HG03097 (cell line): ENCODE data around the gene MYL6B.
A peak's percentile ranks its signal among the peaks of the same experiment; 100 is the strongest.

Experiments used
- ATAC-seq: cut with Tn5 transposase; IDR thresholded peaks from one replicate; pipeline ENCODE4 v1.9.1; 2021; ENCODE audit not compliant: unreplicated experiment, low FRiP score

MYL6B gene

DNA sequence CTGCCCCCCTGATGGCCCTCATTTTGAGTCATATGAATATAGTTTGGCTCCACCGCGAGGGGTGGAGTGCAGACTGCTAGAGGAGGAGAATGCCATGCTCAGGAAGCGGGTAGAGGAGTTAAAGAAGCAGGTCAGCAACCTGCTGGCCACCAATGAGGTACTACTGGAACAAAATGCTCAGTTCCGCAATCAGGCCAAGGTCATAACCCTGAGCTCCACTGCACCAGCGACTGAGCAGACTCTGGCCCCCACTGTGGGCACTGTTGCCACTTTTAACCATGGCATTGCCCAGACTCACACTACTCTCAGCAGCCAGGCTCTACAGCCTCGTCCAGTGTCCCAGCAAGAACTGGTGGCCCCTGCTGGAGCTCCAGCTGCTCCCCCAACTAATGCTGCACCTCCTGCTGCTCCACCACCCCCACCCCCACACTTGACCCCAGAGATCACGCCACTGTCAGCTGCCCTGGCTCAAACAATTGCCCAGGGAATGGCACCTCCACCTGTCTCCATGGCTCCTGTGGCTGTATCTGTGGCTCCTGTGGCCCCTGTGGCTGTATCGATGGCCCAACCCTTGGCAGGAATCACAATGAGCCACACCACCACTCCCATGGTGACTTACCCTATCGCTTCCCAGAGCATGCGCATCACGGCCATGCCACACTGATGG lies 31.1 kb upstream of the MYL6B start:
- ATAC-seq = no peak

- ATAC-seq = no peak
Measured at GRCh38 chr12:56122637-56123036, 29.8 kb upstream of the MYL6B start.

DNA sequence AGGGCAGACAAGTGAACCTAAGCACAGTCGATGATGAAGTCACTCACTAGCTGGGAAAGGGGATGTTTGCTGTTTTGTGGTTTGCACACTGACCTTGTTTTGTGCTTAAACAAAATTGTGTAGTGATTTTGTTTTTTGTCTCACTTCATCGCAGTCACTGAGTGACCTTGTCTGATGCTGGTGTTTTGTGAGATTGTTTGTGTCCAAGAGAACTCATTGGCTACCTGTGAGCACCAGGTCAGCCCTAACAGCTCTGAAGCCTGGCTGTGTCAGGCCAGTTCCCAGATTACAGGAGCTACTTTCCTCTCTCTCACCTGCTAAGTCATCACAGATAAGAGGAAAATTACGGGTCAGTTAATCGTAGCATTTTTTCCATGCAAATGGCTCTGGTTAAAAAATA lies 28.3 kb upstream of the MYL6B start:
- no peak for ATAC-seq

GRCh38 chr12:56126732-56127239 lies 25.6 kb upstream of the MYL6B start:
- ATAC-seq = no peak

- ATAC-seq = no peak
Measured at GRCh38 chr12:56127485-56127887, 24.9 kb upstream of the MYL6B start.

DNA sequence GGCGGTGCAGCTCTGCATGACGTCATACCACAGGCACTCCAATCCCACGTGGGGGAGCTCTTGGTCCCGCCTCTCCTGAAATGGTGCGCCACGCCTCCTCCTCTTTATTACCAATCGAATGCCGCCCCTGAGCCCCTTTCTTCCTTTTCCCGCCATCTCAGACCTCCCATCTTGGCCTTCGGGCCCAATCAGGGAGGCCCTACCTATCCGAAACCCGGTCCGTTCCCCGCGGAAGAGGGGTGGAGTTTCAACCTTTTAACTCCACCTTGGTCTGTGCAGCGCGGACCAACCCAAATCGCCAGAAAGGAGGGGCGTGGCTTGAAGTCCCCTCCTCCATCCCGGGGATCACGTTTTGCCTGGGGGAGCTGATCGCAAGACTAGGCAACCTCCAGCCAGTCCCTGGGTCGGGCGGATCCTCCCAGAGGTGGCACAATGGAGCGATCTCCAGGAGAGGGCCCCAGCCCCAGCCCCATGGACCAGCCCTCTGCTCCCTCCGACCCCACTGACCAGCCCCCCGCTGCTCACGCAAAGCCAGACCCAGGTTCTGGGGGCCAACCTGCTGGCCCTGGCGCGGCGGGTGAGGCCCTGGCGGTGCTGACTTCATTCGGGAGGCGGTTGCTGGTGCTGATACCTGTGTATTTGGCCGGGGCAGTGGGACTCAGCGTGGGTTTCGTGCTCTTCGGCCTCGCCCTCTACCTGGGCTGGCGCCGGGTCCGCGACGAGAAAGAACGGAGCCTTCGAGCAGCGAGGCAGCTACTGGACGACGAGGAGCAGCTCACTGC lies 24.3 kb upstream of the MYL6B start, which contains the start of gene ESYT1:
ESYT1 (plus strand) TSS at position 380 of the 782 bp plus-strand sequence; CDS start at position 433, 53 bp downstream.
- peak; percentile 79 for ATAC-seq

- no peak for ATAC-seq
Measured at GRCh38 chr12:56128670-56129205, 23.6 kb upstream of the MYL6B start.

GRCh38 chr12:56129206-56129941 lies 23.0 kb upstream of the MYL6B start:
- ATAC-seq = no peak

- no peak for ATAC-seq
Measured at GRCh38 chr12:56129942-56130495, 22.4 kb upstream of the MYL6B start.

GRCh38 chr12:56130876-56131275 lies 21.5 kb upstream of the MYL6B start:
- ATAC-seq = no peak

DNA sequence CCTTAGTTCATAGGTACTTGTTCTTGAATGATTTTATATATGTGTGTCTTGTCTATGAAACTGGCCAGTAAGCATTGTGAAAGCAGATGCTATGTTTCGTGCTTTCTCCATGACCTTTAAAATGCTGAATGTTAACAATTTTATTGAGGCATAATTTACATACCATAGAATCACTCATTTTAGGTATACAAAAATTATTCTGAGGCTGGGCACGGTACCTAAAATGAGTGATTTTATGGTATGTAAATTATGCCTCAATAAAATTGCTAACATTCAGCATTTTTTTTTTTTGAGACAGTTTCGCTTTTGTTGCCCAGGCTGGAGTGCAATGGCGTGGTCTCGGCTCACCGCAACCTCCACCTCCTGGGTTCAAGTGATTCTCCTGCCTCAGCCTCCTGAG lies 17.5 kb upstream of the MYL6B start:
- no peak for ATAC-seq

DNA sequence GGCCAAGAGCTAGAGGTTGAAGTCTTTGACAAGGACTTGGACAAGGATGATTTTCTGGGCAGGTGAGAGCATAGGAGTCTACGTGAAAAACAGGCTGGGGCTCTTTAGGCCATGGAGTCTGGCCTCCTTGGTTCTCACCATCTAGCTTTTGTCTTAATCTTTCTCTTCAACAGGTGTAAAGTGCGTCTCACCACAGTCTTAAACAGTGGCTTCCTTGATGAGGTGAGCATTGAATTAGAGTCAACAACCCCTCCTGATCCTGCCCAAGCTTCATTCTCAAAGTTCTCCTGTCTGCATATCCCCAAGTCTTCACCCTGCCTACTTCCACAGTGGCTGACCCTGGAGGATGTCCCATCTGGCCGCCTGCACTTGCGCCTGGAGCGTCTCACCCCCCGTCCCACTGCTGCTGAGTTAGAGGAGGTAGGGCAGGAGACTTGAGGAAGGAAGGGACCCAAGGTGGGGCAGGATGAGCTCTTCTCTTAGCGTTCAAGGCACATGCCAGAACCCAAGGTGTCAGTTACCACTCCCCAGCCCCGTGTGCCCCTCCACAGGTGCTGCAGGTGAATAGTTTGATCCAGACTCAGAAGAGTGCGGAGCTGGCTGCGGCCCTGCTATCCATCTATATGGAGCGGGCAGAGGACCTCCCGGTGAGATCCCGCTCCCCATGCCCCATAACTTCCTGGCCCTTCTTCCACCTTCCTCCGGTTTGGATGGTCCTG lies 14.4 kb upstream of the MYL6B start:
- ATAC-seq = no peak

DNA sequence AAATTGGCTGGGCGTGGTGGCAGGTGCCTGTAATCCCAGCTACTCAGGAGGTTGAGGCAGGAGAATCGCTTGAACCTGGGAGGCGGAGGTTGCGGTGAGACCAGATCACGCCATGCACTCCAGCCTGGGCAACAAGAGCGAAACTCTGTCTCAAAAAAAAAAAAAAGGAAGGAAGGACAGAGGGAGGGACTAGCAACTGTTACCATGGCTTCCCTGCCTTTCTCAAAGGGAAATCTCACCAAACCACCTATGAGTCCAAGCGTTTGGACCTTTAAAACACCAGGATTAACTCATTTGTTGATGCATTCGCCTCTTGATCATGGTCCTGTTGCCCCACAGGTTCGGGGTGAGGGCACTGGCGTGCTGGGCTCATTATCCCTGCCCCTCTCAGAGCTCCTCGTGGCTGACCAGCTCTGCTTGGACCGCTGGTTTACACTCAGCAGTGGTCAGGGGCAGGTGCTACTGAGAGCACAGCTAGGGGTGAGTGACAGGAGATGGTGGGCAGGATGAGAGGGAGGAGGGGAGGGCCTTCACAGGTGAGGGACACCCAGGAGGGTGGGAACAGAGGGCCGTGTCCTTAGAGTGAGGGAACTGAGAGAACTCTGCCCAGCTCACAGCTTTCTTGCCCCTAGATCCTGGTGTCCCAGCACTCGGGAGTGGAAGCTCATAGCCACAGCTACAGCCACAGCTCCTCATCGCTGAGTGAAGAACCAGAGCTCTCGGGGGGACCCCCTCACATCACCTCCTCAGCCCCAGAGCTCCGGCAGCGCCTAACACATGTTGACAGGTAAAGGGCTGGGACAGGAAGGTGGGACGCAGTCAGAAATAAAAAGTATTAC lies 10.2 kb upstream of the MYL6B start:
- no peak for ATAC-seq

DNA sequence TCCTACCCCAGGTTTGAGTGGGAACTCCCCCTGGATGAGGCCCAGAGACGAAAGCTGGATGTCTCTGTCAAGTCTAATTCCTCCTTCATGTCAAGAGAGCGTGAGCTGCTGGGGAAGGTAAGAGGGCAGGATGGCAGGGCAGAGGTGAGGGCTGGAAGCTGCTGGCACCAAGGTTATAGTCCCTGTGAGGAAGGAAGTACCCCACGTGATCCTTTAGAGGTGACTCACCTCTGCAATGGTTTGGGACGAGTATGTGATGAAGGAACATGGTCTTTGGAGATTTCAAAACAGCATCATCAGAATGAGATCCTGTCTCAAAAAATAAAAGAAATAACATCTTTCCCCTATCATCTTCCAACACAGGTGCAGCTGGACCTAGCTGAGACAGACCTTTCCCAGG lies 9.2 kb upstream of the MYL6B start:
- ATAC-seq = no peak

DNA sequence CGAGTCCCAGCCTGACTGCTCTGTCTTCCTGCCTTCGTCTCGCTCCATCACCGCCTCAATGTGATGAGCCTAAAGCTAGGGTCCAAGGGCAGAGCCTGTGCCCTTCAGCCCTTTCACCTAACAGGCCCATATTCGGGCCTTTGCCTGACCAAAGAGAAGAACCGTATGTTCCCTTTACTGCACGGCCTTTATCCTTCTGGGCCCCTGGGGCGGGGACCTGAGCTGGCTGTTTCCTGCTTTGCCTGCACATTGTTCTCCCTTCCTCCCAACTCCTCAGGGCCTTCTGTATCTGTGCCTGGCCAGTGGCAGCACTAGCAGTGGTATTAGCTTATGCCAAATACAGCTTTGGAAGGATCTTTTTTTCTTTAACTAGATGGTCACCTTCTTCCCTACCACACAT lies 8.5 kb upstream of the MYL6B start:
- ATAC-seq = no peak

DNA sequence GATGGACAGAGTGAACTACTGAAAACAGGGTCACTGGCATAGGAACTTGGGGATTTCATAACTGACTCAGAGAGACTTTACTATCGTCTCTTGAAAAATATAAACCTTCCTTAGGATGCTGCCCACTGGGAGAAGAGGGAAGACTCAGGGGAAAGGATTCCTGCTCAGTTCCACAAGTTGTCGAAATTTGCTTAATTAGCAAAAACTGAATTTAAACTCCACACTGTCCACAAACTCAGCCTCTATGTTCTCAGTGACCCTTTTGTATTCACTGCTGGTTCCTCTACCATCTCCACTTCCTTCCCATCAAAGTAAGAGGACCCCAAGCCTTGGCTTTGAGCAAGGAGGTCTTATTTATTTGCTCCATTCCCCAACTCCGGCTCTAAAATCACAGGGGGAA lies 7.2 kb upstream of the MYL6B start:
- no peak for ATAC-seq

GRCh38 chr12:56146492-56147460 lies 5.6 kb upstream of the MYL6B start:
- ATAC-seq = no peak

- ATAC-seq = no peak
Measured at GRCh38 chr12:56150563-56150962, 1.8 kb upstream of the MYL6B start.
